ENCODE data around the gene BTNL8. TPM values are rescaled to one million over a fixed set of nuclear protein-coding genes. Genes with fewer than 3 reads are reported as not detected.

The BTNL8 gene
- total and polyA plus RNA-seq, 12 donors: 0.09 to 0.28 (median 0.18) TPM; not detected in 9

DNA sequence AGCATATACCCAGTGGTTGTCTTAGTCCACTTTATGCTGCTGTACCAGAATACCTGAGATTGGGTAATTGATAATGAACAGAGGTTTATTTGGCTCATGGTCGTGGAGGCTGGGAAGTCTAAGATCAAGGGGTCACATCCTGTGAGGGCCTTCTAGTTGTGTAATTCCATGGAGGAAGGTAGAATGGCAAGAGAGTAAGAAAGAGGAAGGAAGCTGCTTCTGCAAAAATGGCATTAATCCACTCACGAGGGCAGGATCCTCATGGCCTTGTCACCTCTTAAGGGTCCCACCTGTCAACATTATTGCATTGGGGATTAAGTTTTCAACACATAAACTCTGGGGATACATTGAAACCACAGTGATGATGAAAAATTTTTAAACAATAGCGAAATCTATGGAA lies 17.0 kb downstream of the BTNL8 start:
- WGBS, 2 donors: 53 to 57% methylated on average over 3 of the region's 3 CpGs
- no peaks in the 10 kb centered on the region for H3K36me3 ChIP-seq
- DNase-seq: no peak
- no peak overlapping the region for H3K4me3 ChIP-seq
- peaks cover 0 to 3% (median 0%) of the 10 kb centered on the region in 7 donors for H3K27me3 ChIP-seq
- H3K4me1 ChIP-seq: no peaks in the 10 kb centered on the region
- intact Hi-C loops (cut with DNase I): no loop called here
- no peak overlapping the region for H3K27ac ChIP-seq
- no peak for TF ChIP-seq CTCF (IDR thresholded peaks at IDR 0.05)
- H3K9me3 ChIP-seq: no peaks in the 10 kb centered on the region
- no peak for ATAC-seq

DNA sequence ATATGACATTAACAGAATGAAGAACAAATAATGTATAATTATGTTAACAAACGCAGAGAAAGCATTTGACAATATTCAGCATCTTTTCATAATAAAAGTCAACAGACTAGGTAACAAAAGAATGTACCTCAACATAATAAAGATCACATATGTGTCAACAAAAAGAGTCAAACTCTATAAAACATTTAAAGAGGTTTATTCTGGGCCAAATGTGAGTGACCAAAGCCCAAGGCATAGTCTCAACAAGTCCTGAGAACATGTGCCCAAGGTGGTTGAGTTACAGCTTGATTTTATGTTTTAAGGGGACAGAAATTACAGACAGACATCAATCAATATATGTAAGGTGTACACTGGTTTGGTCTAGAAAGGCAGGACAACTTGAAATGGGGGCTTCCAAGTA lies 19.4 kb downstream of the BTNL8 start:
- Histone ChIP-seq H3K36me3 (no peaks in the 10 kb centered on the region), H3K27ac (no peak overlapping the region), H3K4me1 (no peaks in the 10 kb centered on the region), H3K4me3 (no peak overlapping the region), H3K27me3 (peaks cover 0 to 3% (median 0%) of the 10 kb centered on the region in 7 donors), H3K9me3 (peaks cover 0 to 18% (median 11%) of the 10 kb centered on the region in 11 donors)
- DNase-seq (no peak), ATAC-seq (no peak)
- 81 to 85% methylated on average over 1 of the region's 1 CpG for WGBS, 2 donors
- intact Hi-C loops (cut with DNase I): no loop called here
- TF ChIP-seq CTCF (IDR thresholded peaks at IDR 0.05): no peak

GRCh38 chr5:180920710-180921109 lies 21.8 kb downstream of the BTNL8 start:
- intact Hi-C loops (cut with DNase I): no loop called here
- Histone ChIP-seq H3K27ac (no peak overlapping the region), H3K4me3 (no peak overlapping the region), H3K36me3 (no peaks in the 10 kb centered on the region), H3K9me3 (peaks cover 0 to 42% (median 23%) of the 10 kb centered on the region in 11 donors), H3K4me1 (no peaks in the 10 kb centered on the region), H3K27me3 (no peaks in the 10 kb centered on the region)
- no peak for TF ChIP-seq CTCF (IDR thresholded peaks at IDR 0.05)
- ATAC-seq (no peak), DNase-seq (no peak)

- intact Hi-C loops (cut with DNase I): no loop called here
- H3K27ac ChIP-seq: no peak overlapping the region
- no peaks in the 10 kb centered on the region for H3K36me3 ChIP-seq
- TF ChIP-seq CTCF (IDR thresholded peaks at IDR 0.05): no peak
- peaks cover 0 to 54% (median 30%) of the 10 kb centered on the region in 11 donors for H3K9me3 ChIP-seq
- H3K4me3 ChIP-seq: no peak overlapping the region
- H3K4me1 ChIP-seq: no peaks in the 10 kb centered on the region
- peaks cover 0 to 3% (median 0%) of the 10 kb centered on the region in 7 donors for H3K27me3 ChIP-seq
- ATAC-seq (no peak), DNase-seq (no peak)
- WGBS, 2 donors: 74 to 86% methylated on average over 1 of the region's 1 CpG
These were observed 24.0 kb downstream of the BTNL8 start for GRCh38 chr5:180922932-180923331.
